Activated CD4-positive, alpha-beta T cell treated with anti-CD3 and anti-CD28 coated beads for 4 hours (primary cell): ENCODE data around the gene NIM1K.
"Not testable (repeated sequence)": the region's sequence is repeated elsewhere in the genome, so short reads cannot be mapped to it uniquely, and the experiment has no call there.

Source experiments
- DNase-seq, 2 donors: peaks; one replicate each; pipeline ENCODE4 v3.0.0-alpha.2; 2020

The NIM1K gene

GRCh38 chr5:43232943-43233833 lies 41.2 kb downstream of the NIM1K start:
- no peak for DNase-seq

DNA sequence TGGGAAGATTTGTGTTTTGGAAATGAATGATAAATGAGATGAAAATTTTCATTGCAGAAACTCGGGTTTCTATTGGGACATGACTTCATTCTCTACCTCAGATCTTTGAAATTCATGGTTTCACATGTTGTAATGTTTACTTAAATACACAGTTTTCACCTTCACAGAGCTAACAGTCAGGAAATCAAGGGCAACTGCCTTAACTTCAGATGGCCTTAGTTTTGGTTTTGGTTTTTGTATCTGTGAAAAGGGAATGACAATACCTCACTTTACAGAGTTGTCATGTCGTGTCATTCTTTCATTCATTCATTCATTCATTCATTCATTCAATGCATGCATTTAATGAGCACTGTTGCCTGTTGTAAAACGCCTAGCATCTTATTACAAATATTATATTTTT lies 41.9 kb downstream of the NIM1K start:
- no peak for DNase-seq

GRCh38 chr5:43236653-43237355 lies 44.8 kb downstream of the NIM1K start:
- no peak for DNase-seq

DNA sequence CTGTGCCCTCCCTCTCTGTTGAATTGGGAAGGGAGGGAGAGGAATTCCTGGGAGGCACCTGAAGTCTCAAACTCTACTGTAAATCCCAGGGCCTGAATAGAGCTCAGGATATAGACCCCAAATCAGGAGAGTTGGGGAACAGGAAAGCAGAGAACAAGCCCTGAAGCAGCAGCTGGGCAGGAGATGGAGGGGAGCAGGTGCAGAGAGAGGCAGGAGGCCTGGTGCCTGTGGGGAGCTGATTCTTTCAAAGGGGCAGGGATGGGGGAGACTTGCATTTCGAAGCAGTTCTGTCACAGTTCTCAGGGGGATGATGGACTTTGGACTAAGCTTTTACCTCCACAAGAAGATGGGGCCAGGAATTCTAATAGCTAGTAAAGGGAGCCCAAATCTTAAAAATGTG lies 50.2 kb downstream of the NIM1K start:
- no peak for DNase-seq

- no peak for DNase-seq
Measured at GRCh38 chr5:43243270-43243669, 51.2 kb downstream of the NIM1K start.

DNA sequence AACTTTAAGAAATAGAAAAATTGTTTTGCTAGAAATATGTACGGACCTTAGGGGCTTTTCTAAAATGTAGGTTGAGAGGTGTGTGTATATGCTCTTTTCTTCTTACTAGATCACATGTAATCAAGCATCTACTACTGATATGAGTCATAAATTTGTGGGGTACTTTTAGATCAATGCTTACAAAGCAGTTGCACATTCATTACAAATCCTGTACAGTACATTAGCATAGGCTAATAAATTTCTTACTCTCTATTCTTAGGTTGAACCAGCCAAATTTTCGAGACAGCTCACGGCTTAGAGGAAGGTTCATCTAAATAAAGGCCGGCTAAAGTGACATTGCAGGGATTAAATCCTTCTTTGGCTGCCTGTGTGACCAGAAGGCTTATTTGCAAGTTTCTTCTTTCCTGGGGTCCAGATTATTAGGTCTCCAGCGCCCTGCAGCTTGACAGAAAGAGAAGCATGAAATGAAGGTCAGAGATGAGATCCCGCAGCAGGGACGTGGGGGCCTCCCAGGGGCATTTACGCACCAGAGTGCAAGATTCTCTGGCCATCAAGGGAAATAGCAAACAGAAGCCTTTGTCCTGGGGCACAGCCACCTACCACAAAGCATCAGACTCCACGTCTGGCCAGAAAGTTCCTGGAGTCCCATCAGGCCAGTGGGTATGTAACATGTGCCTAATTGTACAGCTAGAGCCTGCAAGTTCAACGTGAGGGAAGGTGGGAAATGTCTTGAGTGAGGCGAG lies 53.0 kb downstream of the NIM1K start:
- no peak for DNase-seq

DNA sequence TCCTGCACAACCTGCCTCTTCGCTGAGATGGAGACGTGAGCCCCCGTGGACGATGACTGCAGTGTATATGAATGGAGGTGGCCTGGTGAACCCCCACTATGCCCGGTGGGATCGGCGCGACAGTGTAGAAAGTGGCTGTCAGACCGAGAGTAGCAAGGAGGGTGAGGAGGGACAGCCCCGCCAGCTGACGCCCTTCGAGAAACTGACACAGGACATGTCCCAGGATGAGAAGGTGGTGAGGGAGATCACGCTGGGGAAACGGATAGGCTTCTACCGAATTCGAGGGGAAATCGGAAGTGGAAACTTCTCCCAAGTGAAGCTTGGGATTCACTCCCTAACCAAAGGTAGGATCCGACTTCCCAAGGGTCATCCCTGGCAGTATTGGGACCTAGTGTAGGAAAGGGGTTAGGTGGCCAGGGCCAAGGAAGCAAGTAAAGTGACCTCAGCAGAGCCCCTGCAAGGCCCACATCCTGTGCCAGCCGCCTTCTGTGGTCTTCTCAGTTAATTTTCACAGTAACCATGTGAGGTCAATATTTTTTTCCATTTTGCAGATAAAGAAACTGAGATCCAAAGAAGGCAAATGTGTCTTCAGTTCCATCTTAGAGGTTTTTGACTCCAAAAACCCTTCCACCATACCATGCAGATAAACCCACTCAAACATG lies 53.8 kb downstream of the NIM1K start:
- DNase-seq: no peak

- no peak for DNase-seq
Measured at GRCh38 chr5:43251754-43252153, 59.7 kb downstream of the NIM1K start.

- no peak for DNase-seq
Measured at GRCh38 chr5:43255704-43256103, 63.7 kb downstream of the NIM1K start.

DNA sequence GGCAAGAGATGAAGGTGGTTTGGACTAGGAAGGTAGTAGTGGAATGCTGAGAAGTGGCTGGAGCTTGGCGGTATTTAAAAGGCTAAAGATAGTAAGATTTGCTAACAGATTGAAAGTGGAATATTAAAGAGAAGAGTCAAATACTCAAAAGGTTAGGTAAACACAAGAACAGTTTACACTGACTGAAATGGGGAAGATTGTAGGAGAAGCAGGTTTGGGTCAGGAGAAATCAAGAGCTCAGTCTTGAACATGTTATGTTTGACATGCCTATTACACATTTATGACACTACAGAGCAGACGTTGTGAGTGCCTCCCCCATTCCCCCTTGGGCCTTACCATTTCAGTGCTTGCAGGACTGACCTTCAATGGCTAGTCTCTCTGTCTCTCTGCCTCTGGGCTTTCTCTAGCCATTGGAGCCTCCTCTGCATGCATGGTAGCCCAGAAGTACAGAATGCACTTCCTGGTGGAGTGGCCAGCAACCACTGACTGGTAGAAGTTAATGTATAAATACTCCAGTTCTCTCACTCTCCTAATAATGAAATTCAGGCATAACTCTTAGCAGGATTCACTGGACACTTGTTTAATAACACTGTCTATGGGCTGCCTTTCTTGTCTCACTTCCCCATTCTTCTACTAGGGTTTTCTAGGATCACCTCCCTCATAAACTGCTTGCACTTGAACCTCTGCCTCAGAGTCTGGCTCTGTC lies 64.4 kb downstream of the NIM1K start:
- no peak for DNase-seq

- DNase-seq: no peak
Measured at GRCh38 chr5:43258116-43258515, 66.1 kb downstream of the NIM1K start.

- DNase-seq: not testable (repeated sequence)
Measured at GRCh38 chr5:43262269-43262668, 70.2 kb downstream of the NIM1K start.

DNA sequence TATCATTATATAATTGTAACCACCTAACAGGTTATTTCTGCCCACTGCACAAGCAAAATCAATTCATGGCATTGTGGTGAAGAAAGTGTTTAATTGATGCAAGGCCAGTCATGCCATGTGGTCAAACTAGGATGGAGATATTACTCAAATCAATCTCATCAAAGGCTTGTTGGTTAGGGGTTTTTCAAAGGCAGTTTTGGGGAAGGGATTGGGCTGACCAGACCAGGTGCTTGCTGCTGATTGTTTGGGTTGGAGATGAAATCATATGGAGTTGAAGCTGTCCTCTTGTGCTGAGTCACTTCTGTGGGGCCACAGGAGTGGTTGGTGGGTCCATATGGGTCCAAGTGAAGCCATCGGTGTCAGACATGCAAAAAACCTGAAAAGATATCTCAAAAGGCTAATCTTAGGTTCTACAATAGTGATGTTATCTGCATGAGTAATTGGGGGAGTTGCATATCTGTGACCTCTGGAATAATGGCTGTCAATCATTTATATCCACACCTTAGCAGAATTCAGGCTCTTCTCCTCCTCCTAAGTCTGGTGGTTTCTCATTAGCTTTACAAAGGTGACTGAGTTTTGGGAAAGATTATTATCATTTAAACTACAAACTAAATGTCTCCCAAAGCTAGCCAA lies 76.3 kb downstream of the NIM1K start:
- no peak for DNase-seq

DNA sequence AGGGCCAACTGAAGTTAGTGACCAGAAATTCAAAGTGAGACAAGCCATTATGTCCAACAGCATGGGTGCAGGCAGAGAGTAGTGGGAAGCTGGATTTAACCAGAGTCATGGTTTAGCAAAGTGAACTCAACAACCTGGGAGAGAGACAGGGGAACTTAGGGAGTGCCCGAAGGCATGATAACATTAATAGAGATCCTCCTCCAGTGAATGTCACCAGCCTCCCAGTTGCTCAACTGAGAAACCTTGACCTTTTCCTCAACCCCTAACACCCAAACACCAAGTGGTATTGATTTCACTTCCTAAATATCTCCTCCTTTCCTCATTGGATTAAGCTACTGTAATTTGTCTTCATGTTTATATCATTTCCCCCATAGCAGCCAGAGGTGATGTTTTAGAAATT lies 78.6 kb downstream of the NIM1K start:
- no peak for DNase-seq

GRCh38 chr5:43273552-43273951 lies 81.5 kb downstream of the NIM1K start:
- no peak for DNase-seq

DNA sequence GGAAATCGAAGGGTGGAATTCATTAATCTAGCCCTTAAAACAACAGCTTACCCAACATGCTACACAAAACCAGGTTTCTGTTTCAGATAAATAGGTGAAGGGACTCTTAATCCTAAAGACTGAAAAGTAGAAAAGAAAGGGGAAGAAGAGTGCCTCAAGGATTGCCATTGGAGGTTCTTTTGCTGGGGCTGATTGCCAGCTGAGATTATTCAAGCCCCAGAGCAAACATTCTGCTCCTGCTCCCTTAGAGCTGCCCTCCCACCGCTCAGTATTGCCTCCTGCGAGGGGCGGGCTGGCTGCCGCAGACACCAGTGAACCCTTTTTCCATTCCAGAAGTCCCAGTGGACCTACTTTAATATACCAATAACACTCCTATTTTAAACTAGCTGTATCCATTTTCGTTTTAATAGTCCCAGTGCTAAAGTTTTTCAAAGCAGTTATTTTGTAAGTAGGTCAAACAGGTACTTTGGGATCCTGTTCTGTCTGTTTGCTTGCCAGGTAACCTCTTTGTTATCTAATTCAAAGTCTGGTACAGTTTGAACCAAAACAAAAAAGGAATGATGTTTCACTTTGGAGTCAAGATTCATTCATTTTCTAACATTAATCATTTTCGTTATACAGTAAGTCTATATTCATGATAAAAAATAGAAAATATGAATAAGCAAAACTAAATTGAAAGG lies 82.5 kb downstream of the NIM1K start:
- DNase-seq: no peak

- no peak for DNase-seq
Measured at GRCh38 chr5:43275391-43275790, 83.4 kb downstream of the NIM1K start.

GRCh38 chr5:43279548-43280274 lies 87.7 kb downstream of the NIM1K start:
- no peak for DNase-seq

DNA sequence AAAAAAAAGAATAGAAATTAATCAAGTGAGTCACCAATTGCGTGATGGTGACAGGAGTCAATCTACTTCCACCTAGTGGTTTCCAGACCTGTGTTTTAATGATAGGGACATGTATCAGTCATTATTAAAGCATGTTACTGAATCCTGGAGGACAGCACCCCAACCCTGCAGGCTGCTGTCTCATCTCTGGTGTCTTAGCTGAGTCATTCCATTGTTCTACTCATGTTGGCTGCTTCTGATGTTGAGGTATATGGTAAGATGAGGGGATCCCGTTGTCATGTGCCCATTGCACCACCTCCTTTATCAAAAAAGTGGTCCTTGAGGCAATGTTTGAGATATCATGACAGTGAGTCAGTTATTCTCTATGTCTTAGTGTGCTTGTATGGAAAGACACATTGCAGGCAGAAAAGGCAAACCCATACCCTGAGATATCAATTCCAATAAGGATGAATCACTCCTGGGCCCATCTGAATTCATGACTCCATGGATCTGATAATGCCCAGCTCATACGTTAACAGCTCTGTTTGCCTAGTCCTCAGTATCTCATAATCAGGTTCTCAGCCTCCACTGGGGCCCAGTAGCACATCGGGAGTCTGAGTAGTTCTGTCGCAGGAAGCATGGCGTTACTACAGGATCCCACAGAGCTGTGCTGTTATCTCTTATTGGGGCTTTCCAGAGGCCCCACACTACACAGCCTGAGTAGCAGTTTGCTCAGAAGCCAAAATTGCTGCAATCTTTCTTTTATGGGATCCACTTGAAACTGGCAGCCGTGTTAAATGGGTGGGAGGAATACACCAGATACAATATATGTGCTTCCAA lies 90.0 kb downstream of the NIM1K start:
- DNase-seq: no peak

- no peak for DNase-seq
Measured at GRCh38 chr5:43286623-43287022, 94.6 kb downstream of the NIM1K start.
